HG03066 (cell line): ENCODE results near the gene TDP1.
"Not testable (repeated sequence)": the region's sequence is repeated elsewhere in the genome, so short reads cannot be mapped to it uniquely, and the experiment has no call there.

ENCODE experiments used
- ATAC-seq: cut with Tn5 transposase; IDR thresholded peaks from one replicate; pipeline ENCODE4 v1.9.1; 2021; ENCODE audit warnings: low read depth; ENCODE audit not compliant: unreplicated experiment

Gene TDP1

DNA sequence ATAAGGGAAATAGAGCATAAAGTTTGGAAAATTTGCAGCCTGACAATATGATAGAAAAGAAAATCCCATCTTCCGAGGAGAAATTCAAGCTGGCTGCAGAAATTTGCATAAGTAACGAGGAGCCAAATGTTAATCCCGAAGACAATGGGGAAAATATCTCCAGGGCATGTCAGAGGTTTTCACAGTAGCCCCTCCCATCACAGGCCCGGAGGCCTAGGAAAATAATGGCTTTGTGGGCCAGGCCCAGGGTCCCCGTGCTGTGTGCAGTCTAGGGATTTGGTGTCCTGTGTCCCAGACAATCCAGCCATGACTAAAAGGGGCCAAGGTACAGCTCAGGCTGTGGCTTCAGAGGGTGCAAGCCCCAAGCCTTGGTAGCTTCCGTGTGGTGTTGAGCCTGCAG, 133.8 kb downstream of the TDP1 start:
- ATAC-seq = not testable (repeated sequence)

DNA sequence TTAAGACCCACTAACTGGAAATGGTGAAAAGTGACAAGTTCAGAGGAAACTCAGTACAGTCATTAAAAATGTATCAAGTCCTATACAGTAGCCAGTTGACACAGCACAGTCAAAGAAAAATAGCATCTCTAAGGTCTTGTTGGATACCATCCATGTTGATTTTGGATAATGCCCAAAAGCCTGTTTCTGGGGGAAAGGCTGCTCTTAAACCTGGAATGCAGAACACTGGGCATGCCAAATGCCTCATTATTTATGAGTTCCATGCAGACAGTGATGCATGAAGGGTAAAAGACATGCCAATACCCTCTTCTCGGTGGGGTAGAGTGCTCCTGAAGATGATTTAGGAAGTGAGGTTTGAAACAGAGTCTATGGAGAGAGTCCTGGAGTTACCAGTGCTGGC, 135.7 kb downstream of the TDP1 start:
- ATAC-seq = no peak

DNA sequence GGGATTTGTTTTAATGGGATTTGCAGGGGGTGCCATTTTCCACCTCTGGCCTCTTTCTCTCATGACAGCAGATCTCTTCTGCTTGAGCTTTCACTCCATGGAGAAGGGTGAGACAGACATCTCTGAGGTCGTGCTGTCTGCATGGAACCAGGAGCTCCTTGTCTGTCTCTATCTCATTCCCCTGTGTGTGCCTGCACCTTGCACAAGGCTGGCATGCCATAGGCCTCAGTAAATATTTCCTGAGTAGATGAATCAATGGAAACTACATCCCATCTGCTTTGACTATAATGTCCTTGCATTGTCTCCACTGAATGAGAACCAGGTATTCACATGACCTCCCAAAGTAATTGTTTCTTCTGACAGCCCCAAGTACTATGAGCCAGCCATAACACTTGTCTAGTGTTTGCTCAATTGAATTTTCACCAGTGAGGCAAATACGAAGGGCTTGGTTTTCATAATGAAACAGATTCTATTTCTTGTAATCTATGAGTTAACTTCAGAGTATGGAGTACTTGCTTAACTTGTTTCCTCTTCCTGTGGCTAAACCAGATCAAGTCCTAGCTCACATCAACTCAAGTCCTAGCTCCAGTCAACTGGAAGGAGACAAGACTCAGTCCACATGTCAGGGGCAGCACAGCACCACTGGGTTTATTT, 138.3 kb downstream of the TDP1 start:
- no peak for ATAC-seq
